ENCODE results near the gene SLC36A4. TPM values are rescaled to one million over a fixed set of nuclear protein-coding genes. Genes with fewer than 3 reads are reported as not detected.

Gene SLC36A4
- total and polyA plus RNA-seq, 2 of the 13 experiments (the other 11 are each of a cell fraction or from before 2014, with no cell fraction given) = 7.3 to 9.5 TPM

- Histone ChIP-seq H2AFZ (ENCODE audit: low read length) (peak overlapping the region; percentile 90), H3K9ac (ENCODE audit: insufficient read depth, low read depth, low read length) (peak overlapping the region; percentile 91), H3K4me3 (replicated peaks in 1 of 3; ENCODE audit: insufficient read depth in 1 of 3, low read depth in 2 of 3, low read length in 3 of 3) (peak overlapping the region; percentile 67 to 78 (median 77)), H3K27ac (ENCODE audit: extremely low read length, insufficient read depth, low read length) (peak overlapping the region; percentile 69), H3K4me2 (ENCODE audit: low read depth, low read length) (peak overlapping the region; percentile 74), H3K4me1 (ENCODE audit: insufficient read depth, low read length) (peaks cover 16% of the 10 kb centered on the region), H3K36me3 (replicated peaks in 1 of 2; ENCODE audit: control insufficient read depth in 1 of 2, insufficient read depth in 2 of 2, low read length in 2 of 2) (no peaks in the 10 kb centered on the region), H4K20me1 (ENCODE audit: insufficient read depth, low read length) (no peaks in the 10 kb centered on the region), H3K9me3 (ENCODE audit: low read length) (no peaks in the 10 kb centered on the region), H3K27me3 (ENCODE audit: control insufficient read depth in 1 of 2, insufficient read depth in 2 of 2, low read length in 2 of 2) (no peaks in the 10 kb centered on the region; a peak in 2 of 5 replicates), H3K79me2 (ENCODE audit: insufficient read depth, low read length) (peaks cover 19% of the 10 kb centered on the region)
- ChIA-PET CTCF (ENCODE audit: low intra/inter-chr PET ratio, low total read pairs) (no interaction called here), POLR2A (no interaction called here)
- no peak for FAIRE-seq
- BruUV-seq (replicated peaks) = TSS peak; percentile 59
- DNase-seq (ENCODE audit: low spot score) = no peak
- in situ Hi-C loops (cut with HindIII; ENCODE audit: extremely low pct_ligation_motif_present, low pct_unique_long_range_greater_than_20kb) (no loop called here), intact Hi-C loops (cut with micrococcal nuclease; ENCODE audit: unreplicated experiment) (no loop called here)
- TF ChIP-seq SSRP1 (CRISPR knock-in tag; IDR thresholded peaks at IDR 0.05) = 0 out of 2 replicates have a peak, but pooled peaks have one; percentile 2
- TF ChIP-seq WIZ (CRISPR knock-in tag; IDR thresholded peaks at IDR 0.05) = no peak
- peak; percentile 6; the same call in 1 of the 2 replicates for TF ChIP-seq PAXIP1 (CRISPR knock-in tag; conservative IDR thresholded peaks at IDR 0.05)
- TF ChIP-seq ZBTB21 (CRISPR knock-in tag; IDR thresholded peaks at IDR 0.05) = no peak
- TF ChIP-seq ZNF737 (CRISPR knock-in tag; IDR thresholded peaks at IDR 0.05; ENCODE audit: borderline replicate concordance) = no peak
- no peak for TF ChIP-seq NPAS2 (CRISPR knock-in tag; IDR thresholded peaks at IDR 0.05; ENCODE audit: borderline replicate concordance)
- TF ChIP-seq KDM5A (IDR thresholded peaks at IDR 0.05; ENCODE audit: borderline replicate concordance, low read length) = peak; percentile 30; the same call in 1 of the 2 replicates
- WGBS (ENCODE audit: low lambda C conversion rate) = 18% methylated on average over 13 of the region's 13 CpGs
- ATAC-seq = no peak
Measured at GRCh38 chr11:93196816-93197379, 893 bp downstream of the SLC36A4 start.

All from HepG2 (cell line).